ENCODE data around the gene RHEX. TPM values are rescaled to one million over a fixed set of nuclear protein-coding genes. Genes with fewer than 3 reads are reported as not detected.
A peak's percentile ranks its signal among the peaks of the same experiment; 100 is the strongest.
"Not testable (repeated sequence)": the region's sequence is repeated elsewhere in the genome, so short reads cannot be mapped to it uniquely, and the experiment has no call there.

The RHEX gene
- 32.1 TPM for polyA plus RNA-seq (2013)

DNA sequence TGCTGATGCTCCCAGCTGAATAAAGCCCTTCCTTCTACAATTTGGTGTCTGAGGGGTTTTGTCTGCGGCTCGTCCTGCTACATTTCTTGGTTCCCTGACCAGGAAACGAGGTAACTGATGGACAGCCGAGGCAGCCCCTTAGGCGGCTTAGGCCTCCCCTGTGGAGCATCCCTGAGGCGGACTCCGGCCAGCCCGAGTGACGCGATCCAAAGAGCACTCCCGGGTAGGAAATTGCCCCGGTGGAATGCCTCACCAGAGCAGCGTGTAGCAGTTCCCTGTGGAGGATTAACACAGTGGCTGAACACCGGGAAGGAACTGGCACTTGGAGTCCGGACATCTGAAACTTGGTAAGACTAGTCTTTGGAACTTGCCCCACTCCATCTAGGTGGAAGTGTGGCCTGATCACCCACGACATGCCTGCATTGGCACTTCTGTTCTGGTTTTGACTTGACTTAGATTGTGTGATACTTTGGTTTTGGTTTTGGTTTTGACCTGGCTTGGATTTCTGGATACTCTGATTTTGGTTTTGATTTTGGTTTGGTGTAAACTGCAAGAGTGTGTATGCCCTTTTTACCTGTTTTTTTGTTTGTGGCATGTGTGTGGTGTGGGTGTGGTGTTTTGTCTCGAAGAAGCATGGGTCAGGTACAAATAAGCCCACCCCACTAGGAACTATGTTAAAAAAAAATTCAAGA lies at the start of gene RHEX:
Gene RHEX, plus strand, starts transcription at position 255 of the 692 bp plus-strand sequence. CDS start 44,656 bp downstream, outside the sequence.
- CTCF ChIA-PET = interaction anchor here (1.8 to 2.2 kb wide), 2 partner anchors 17 to 53 kb away, joined by 6 to 7 read pairs; no protein-coding TSS in a partner anchor
- H3K27me3 ChIP-seq (replicated peaks in 2 of 5; ENCODE audit: control insufficient read depth in 4 of 5, insufficient read depth in 5 of 5, low read length in 4 of 5); POLR2A ChIA-PET; DNase-seq; H3K4me3 ChIP-seq (ENCODE audit: control insufficient read depth in 1 of 7, extremely low read depth in 1 of 7, insufficient read depth in 4 of 7, low read depth in 2 of 7, low read length in 6 of 7); H3K9me3 ChIP-seq (ENCODE audit: control extremely low read depth in 1 of 5, control insufficient read depth in 4 of 5, insufficient read depth in 2 of 5, low read depth in 1 of 5, low read length in 4 of 5): not testable (repeated sequence)
- H3K36me3 ChIP-seq (ENCODE audit: control insufficient read depth in 4 of 4, insufficient read depth in 4 of 4, low read length in 3 of 4) = peaks cover 6 to 45% (median 12%) of the 10 kb centered on the region in 4 experiments
- peaks cover 8 to 23% (median 15%) of the 10 kb centered on the region in 4 experiments for H3K4me1 ChIP-seq (ENCODE audit: control extremely low read depth in 1 of 4, control insufficient read depth in 4 of 4, insufficient read depth in 4 of 4, low read length in 3 of 4)
- peak within 1 kb of the TSS in 1 of 2 experiments; percentile 22 for H3K27ac ChIP-seq (ENCODE audit: insufficient read depth in 1 of 2, low read depth in 1 of 2, low read length in 2 of 2, poor library complexity in 1 of 2, severe bottlenecking in 2 of 2)
- 98% methylated on average over 15 of the region's 17 CpGs for WGBS (ENCODE audit: insufficient coverage)

GRCh38 chr1:206003854-206004800 lies 48.8 kb upstream of the RHEX start:
- CTCF ChIA-PET = interaction anchor here (1.5 to 1.6 kb wide), 2 partner anchors 20 to 26 kb away, joined by 4 to 5 read pairs; no protein-coding TSS in a partner anchor
- WGBS (ENCODE audit: insufficient coverage) = 94% methylated on average over 4 of the region's 7 CpGs
- peak in 1 of 3 donors; percentile 49 for DNase-seq
- POLR2A ChIA-PET = no interaction called here
- peak overlapping the region in 1 of 2 experiments; percentile 4 for H3K27ac ChIP-seq (ENCODE audit: insufficient read depth in 1 of 2, low read depth in 1 of 2, low read length in 2 of 2, poor library complexity in 1 of 2, severe bottlenecking in 2 of 2)
- H3K36me3 ChIP-seq (ENCODE audit: control insufficient read depth in 4 of 4, insufficient read depth in 4 of 4, low read length in 3 of 4) = peaks cover 0 to 8% (median 0%) of the 10 kb centered on the region in 4 experiments
- H3K4me3 ChIP-seq (ENCODE audit: control insufficient read depth in 1 of 7, extremely low read depth in 1 of 7, insufficient read depth in 4 of 7, low read depth in 2 of 7, low read length in 6 of 7) = peak overlapping the region in 1 of 7 experiments; percentile 60
- H3K4me1 ChIP-seq (ENCODE audit: control extremely low read depth in 1 of 4, control insufficient read depth in 4 of 4, insufficient read depth in 4 of 4, low read length in 3 of 4) = peaks cover 7 to 67% (median 45%) of the 10 kb centered on the region in 4 experiments
- H3K27me3 ChIP-seq (replicated peaks in 2 of 5; ENCODE audit: control insufficient read depth in 4 of 5, insufficient read depth in 5 of 5, low read length in 4 of 5) = no peaks in the 10 kb centered on the region
- H3K9me3 ChIP-seq (ENCODE audit: control extremely low read depth in 1 of 5, control insufficient read depth in 4 of 5, insufficient read depth in 2 of 5, low read depth in 1 of 5, low read length in 4 of 5) = no peaks in the 10 kb centered on the region

DNA sequence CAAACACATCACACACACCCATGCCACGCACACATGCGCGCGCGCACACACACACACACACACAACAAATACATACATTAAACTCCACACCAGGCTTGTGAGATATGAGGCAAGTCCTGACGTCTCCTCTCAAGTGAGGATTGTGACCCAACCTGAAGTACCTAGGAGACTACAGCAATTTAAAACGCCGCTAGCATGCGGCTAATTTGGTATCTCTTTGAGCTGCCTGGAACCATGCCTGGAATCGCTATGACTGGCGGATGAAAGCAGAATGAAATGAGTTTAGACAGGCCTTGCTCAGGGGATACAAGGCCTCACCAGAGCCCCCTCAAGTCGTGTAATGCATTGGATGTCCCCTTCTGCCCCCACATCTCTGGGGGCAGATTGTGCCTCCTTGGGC lies 48.1 kb upstream of the RHEX start:
- peaks cover 7 to 67% (median 45%) of the 10 kb centered on the region in 4 experiments for H3K4me1 ChIP-seq (ENCODE audit: control extremely low read depth in 1 of 4, control insufficient read depth in 4 of 4, insufficient read depth in 4 of 4, low read length in 3 of 4)
- peak in 2 of 3 donors; percentile 46 to 58 for DNase-seq
- POLR2A ChIA-PET = no interaction called here

GRCh38 chr1:206005234-206005633 lies 47.7 kb upstream of the RHEX start:
- Histone ChIP-seq H3K36me3 (ENCODE audit: control insufficient read depth in 4 of 4, insufficient read depth in 4 of 4, low read length in 3 of 4) (peaks cover 0 to 4% (median 0%) of the 10 kb centered on the region in 4 experiments), H3K27me3 (replicated peaks in 2 of 5; ENCODE audit: control insufficient read depth in 4 of 5, insufficient read depth in 5 of 5, low read length in 4 of 5) (no peaks in the 10 kb centered on the region), H3K4me3 (ENCODE audit: control insufficient read depth in 1 of 7, extremely low read depth in 1 of 7, insufficient read depth in 4 of 7, low read depth in 2 of 7, low read length in 6 of 7) (no peak overlapping the region), H3K27ac (ENCODE audit: insufficient read depth in 1 of 2, low read depth in 1 of 2, low read length in 2 of 2, poor library complexity in 1 of 2, severe bottlenecking in 2 of 2) (no peak overlapping the region), H3K4me1 (ENCODE audit: control extremely low read depth in 1 of 4, control insufficient read depth in 4 of 4, insufficient read depth in 4 of 4, low read length in 3 of 4) (peaks cover 7 to 71% (median 45%) of the 10 kb centered on the region in 4 experiments), H3K9me3 (ENCODE audit: control extremely low read depth in 1 of 5, control insufficient read depth in 4 of 5, insufficient read depth in 2 of 5, low read depth in 1 of 5, low read length in 4 of 5) (no peaks in the 10 kb centered on the region)
- CTCF ChIA-PET = no interaction called here
- POLR2A ChIA-PET = no interaction called here
- 100% methylated on average over 1 of the region's 7 CpGs for WGBS (ENCODE audit: insufficient coverage)
- DNase-seq = no peak

More for the DNA sequence above, 48.1 kb upstream of the RHEX start:
- no peak overlapping the region for H3K27ac ChIP-seq (ENCODE audit: insufficient read depth in 1 of 2, low read depth in 1 of 2, low read length in 2 of 2, poor library complexity in 1 of 2, severe bottlenecking in 2 of 2)
- H3K9me3 ChIP-seq (ENCODE audit: control extremely low read depth in 1 of 5, control insufficient read depth in 4 of 5, insufficient read depth in 2 of 5, low read depth in 1 of 5, low read length in 4 of 5) = no peaks in the 10 kb centered on the region
- CTCF ChIA-PET = no interaction called here
- peaks cover 0 to 8% (median 0%) of the 10 kb centered on the region in 4 experiments for H3K36me3 ChIP-seq (ENCODE audit: control insufficient read depth in 4 of 4, insufficient read depth in 4 of 4, low read length in 3 of 4)
- H3K4me3 ChIP-seq (ENCODE audit: control insufficient read depth in 1 of 7, extremely low read depth in 1 of 7, insufficient read depth in 4 of 7, low read depth in 2 of 7, low read length in 6 of 7) = no peak overlapping the region
- WGBS (ENCODE audit: insufficient coverage) = 85% methylated on average over 9 of the region's 12 CpGs
- H3K27me3 ChIP-seq (replicated peaks in 2 of 5; ENCODE audit: control insufficient read depth in 4 of 5, insufficient read depth in 5 of 5, low read length in 4 of 5) = no peaks in the 10 kb centered on the region

- peak; percentile 35 to 58 (median 52) for DNase-seq
- ChIA-PET CTCF (interaction anchor here (1.1 kb wide), 1 partner anchor 102 kb away, joined by 3 read pairs; no protein-coding TSS in a partner anchor), POLR2A (interaction anchor here (0.8 kb wide), 1 partner anchor 25 kb away, joined by 3 read pairs; no protein-coding TSS in a partner anchor)
- Histone ChIP-seq H3K4me1 (ENCODE audit: control extremely low read depth in 1 of 4, control insufficient read depth in 4 of 4, insufficient read depth in 4 of 4, low read length in 3 of 4) (peaks cover 7 to 71% (median 43%) of the 10 kb centered on the region in 4 experiments), H3K36me3 (ENCODE audit: control insufficient read depth in 4 of 4, insufficient read depth in 4 of 4, low read length in 3 of 4) (no peaks in the 10 kb centered on the region), H3K27me3 (replicated peaks in 2 of 5; ENCODE audit: control insufficient read depth in 4 of 5, insufficient read depth in 5 of 5, low read length in 4 of 5) (no peaks in the 10 kb centered on the region), H3K4me3 (ENCODE audit: control insufficient read depth in 1 of 7, extremely low read depth in 1 of 7, insufficient read depth in 4 of 7, low read depth in 2 of 7, low read length in 6 of 7) (no peak overlapping the region), H3K27ac (ENCODE audit: insufficient read depth in 1 of 2, low read depth in 1 of 2, low read length in 2 of 2, poor library complexity in 1 of 2, severe bottlenecking in 2 of 2) (no peak overlapping the region), H3K9me3 (ENCODE audit: control extremely low read depth in 1 of 5, control insufficient read depth in 4 of 5, insufficient read depth in 2 of 5, low read depth in 1 of 5, low read length in 4 of 5) (no peaks in the 10 kb centered on the region)
- WGBS (ENCODE audit: insufficient coverage) = 39% methylated on average over 8 of the region's 8 CpGs
Measured at GRCh38 chr1:206005778-206006180, 47.2 kb upstream of the RHEX start.

DNA sequence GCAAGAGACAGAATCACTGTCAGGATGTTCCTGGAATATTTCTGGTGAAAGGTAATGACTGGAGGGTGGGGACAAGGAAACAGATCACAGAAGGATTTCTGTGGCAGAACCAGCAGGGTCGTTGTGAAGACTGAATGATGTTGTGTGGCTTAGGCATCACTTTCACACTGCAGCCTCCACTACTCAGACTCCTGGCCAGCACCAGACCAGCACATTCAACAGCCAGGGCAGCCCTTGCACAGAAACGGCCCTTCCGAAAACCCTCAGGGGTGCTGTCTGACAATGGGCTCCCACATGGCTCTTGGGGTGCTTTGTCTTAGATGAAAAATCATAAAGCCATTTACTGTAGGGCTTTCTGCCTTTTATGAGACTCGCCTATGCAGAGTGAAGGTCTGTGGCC lies 46.0 kb upstream of the RHEX start:
- POLR2A ChIA-PET = no interaction called here
- CTCF ChIA-PET = no interaction called here
- Histone ChIP-seq H3K27ac (ENCODE audit: insufficient read depth in 1 of 2, low read depth in 1 of 2, low read length in 2 of 2, poor library complexity in 1 of 2, severe bottlenecking in 2 of 2) (no peak overlapping the region), H3K4me3 (ENCODE audit: control insufficient read depth in 1 of 7, extremely low read depth in 1 of 7, insufficient read depth in 4 of 7, low read depth in 2 of 7, low read length in 6 of 7) (no peak overlapping the region), H3K27me3 (replicated peaks in 2 of 5; ENCODE audit: control insufficient read depth in 4 of 5, insufficient read depth in 5 of 5, low read length in 4 of 5) (no peaks in the 10 kb centered on the region), H3K36me3 (ENCODE audit: control insufficient read depth in 4 of 4, insufficient read depth in 4 of 4, low read length in 3 of 4) (no peaks in the 10 kb centered on the region), H3K4me1 (ENCODE audit: control extremely low read depth in 1 of 4, control insufficient read depth in 4 of 4, insufficient read depth in 4 of 4, low read length in 3 of 4) (peaks cover 12 to 73% (median 42%) of the 10 kb centered on the region in 4 experiments), H3K9me3 (ENCODE audit: control extremely low read depth in 1 of 5, control insufficient read depth in 4 of 5, insufficient read depth in 2 of 5, low read depth in 1 of 5, low read length in 4 of 5) (no peaks in the 10 kb centered on the region)
- DNase-seq = no peak
- 80% methylated on average over 1 of the region's 4 CpGs for WGBS (ENCODE audit: insufficient coverage)
